Activated CD8-positive, alpha-beta T cell treated with anti-CD3 and anti-CD28 coated beads for 36 hours (primary cell): ENCODE data around the gene TMEM234. TPM values are rescaled to one million over a fixed set of nuclear protein-coding genes. Genes with fewer than 3 reads are reported as not detected.

ENCODE experiments used
- ATAC-seq: fragments of 200-7000 bp; cut with Tn5 transposase; one replicate; pipeline ENCODE4 v1.10.0; 2021; ENCODE audit warnings: mild to moderate bottlenecking, moderate library complexity
- CTCF ChIA-PET: fragments of 350-600 bp; sonication (Branson Sonifier 250); formaldehyde crosslinking; loops from one replicate; lab custom pipeline; 2021; ENCODE audit warnings: antibody characterized with exemption; lab: Charles Lee
- POLR2A ChIA-PET: fragments of 350-600 bp; sonication (Branson Sonifier 250); formaldehyde crosslinking; loops from one replicate; lab custom pipeline; 2021; ENCODE audit warnings: antibody characterized with exemption; lab: Charles Lee
- DNase-seq: peaks from one replicate; pipeline ENCODE4 v3.0.0-alpha.2; 2020
- H3K27ac Mint-ChIP-seq: one replicate; pipeline ENCODE4 v1.8.0; 2021; ENCODE audit warnings: mild to moderate bottlenecking, mixed read lengths
- H3K27me3 Mint-ChIP-seq: one replicate; pipeline ENCODE4 v1.8.0; 2021; ENCODE audit warnings: mixed read lengths
- H3K36me3 Mint-ChIP-seq: one replicate; pipeline ENCODE4 v1.8.0; 2021; ENCODE audit warnings: low read depth, mixed read lengths
- H3K4me1 Mint-ChIP-seq: one replicate; pipeline ENCODE4 v1.8.0; 2021; ENCODE audit warnings: low read depth, mixed read lengths
- H3K4me3 Mint-ChIP-seq: one replicate; pipeline ENCODE4 v1.8.0; 2021; ENCODE audit warnings: mild to moderate bottlenecking, moderate library complexity, mixed read lengths
- H3K9me3 Mint-ChIP-seq: one replicate; pipeline ENCODE4 v1.8.0; 2021; ENCODE audit warnings: mixed read lengths
- intact Hi-C: fragments of 100-400 bp; cut with micrococcal nuclease; formaldehyde crosslinking; loops from one replicate; pipeline ENCODE4 v1.10.0; 2022
- total RNA-seq, 2 experiments: library from RNA; stranded (reverse); gene quantifications; one replicate each; pipeline ENCODE4 v1.2.3, GENCODE V29; 2021
- TF ChIP-seq, protein P1 (sequence below): fragments of 200-600 bp; IDR thresholded peaks from one replicate; pipeline ENCODE4 v1.8.0; 2022; ENCODE audit warnings: antibody characterized with exemption, mild to moderate bottlenecking

TMEM234 gene
- total RNA-seq, 2 experiments from 2014 or later, result 6.9 to 7.7 TPM

DNA sequence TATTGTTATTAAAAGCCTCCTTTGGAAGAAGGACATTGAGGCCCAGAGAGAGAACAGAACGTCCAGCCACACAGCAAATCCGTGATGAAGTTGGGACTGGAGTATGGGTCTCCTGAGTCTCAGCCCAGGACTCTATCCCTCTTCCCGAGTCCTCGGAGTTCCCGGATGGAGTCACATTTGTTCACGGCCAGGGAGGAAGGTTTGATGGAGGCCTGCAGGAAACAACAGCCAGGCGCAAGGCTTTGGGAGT is 43.0 kb downstream of the TMEM234 start:
- intact Hi-C loops, result no loop called here
- TF ChIP-seq, protein P1, sequence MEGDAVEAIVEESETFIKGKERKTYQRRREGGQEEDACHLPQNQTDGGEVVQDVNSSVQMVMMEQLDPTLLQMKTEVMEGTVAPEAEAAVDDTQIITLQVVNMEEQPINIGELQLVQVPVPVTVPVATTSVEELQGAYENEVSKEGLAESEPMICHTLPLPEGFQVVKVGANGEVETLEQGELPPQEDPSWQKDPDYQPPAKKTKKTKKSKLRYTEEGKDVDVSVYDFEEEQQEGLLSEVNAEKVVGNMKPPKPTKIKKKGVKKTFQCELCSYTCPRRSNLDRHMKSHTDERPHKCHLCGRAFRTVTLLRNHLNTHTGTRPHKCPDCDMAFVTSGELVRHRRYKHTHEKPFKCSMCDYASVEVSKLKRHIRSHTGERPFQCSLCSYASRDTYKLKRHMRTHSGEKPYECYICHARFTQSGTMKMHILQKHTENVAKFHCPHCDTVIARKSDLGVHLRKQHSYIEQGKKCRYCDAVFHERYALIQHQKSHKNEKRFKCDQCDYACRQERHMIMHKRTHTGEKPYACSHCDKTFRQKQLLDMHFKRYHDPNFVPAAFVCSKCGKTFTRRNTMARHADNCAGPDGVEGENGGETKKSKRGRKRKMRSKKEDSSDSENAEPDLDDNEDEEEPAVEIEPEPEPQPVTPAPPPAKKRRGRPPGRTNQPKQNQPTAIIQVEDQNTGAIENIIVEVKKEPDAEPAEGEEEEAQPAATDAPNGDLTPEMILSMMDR, result no peak
- no peak for DNase-seq
- ATAC-seq, result no peak
- H3K4me1 Mint-ChIP-seq, result peaks cover 33% of the 10 kb centered on the region
- no peaks in the 10 kb centered on the region for H3K9me3 Mint-ChIP-seq
- ChIA-PET CTCF (interaction anchor here (2.2 kb wide), 2 partner anchors 37 to 71 kb away, joined by 8 to 9 read pairs; partner anchors contain the start of gene KPNA6), POLR2A (interaction anchor here (0.6 to 8.2 kb wide), 6 partner anchors 18 to 166 kb away, joined by 3 to 141 read pairs (median 3); partner anchors contain the start of genes CCDC28B, KHDRBS1 and KPNA6)
- H3K36me3 Mint-ChIP-seq, result peaks cover 39% of the 10 kb centered on the region
- H3K27me3 Mint-ChIP-seq, result no peaks in the 10 kb centered on the region
- H3K27ac Mint-ChIP-seq, result peak overlapping the region; percentile 98
- peak overlapping the region; percentile 97 for H3K4me3 Mint-ChIP-seq

DNA sequence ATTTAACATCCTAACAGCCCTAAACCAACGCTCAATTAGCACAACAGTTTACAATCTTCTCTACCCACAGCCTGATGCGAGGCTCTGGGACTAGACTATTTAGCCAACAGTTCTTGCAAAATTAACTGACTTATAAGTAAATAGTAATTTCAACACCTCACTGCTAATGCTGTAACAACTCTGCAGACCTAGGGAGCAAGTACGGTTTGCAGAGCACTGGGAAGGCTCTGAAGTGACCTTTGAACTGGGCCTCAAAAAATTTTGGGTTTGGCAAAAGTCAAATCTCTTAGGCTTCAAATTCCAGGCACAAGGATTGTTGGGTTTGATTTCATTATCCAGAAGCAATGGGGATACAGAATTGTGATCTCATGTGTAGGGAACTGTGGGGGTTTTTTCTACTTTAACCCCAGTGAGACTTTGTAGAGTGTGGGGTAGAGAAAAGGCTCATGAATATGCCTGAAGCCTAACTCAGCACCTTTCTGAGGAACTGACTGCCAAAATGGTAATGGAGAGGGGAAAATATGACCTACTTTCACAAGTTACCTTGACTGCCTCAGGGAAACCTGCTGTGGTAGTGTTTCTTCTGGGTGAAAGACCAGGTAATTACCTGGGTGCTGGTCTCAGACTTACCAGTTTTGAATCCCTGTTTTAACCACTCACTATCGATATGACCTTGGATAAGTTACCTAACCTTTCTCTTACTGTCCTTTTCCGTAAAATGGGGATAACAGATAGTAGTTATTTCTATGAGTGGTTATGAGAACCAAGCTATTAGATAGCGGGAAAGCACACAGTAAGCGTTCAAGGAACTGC is 43.6 kb downstream of the TMEM234 start:
- peaks cover 36% of the 10 kb centered on the region for H3K36me3 Mint-ChIP-seq
- H3K9me3 Mint-ChIP-seq, result no peaks in the 10 kb centered on the region
- peak overlapping the region; percentile 97 for H3K4me3 Mint-ChIP-seq
- POLR2A ChIA-PET, result interaction anchor here (0.6 to 8.2 kb wide), 6 partner anchors 18 to 165 kb away, joined by 3 to 141 read pairs (median 3); partner anchors contain the start of genes CCDC28B, KHDRBS1 and KPNA6
- DNase-seq, result no peak
- no peak for ATAC-seq
- peak overlapping the region; percentile 98 for H3K27ac Mint-ChIP-seq
- no peaks in the 10 kb centered on the region for H3K27me3 Mint-ChIP-seq
- intact Hi-C loops, result no loop called here
- TF ChIP-seq, protein P1, result no peak
- H3K4me1 Mint-ChIP-seq, result peaks cover 29% of the 10 kb centered on the region
- CTCF ChIA-PET, result interaction anchor here (1.2 to 2.2 kb wide), 3 partner anchors 9 to 70 kb away, joined by 3 to 9 read pairs (median 8); partner anchors contain the start of gene KPNA6

DNA sequence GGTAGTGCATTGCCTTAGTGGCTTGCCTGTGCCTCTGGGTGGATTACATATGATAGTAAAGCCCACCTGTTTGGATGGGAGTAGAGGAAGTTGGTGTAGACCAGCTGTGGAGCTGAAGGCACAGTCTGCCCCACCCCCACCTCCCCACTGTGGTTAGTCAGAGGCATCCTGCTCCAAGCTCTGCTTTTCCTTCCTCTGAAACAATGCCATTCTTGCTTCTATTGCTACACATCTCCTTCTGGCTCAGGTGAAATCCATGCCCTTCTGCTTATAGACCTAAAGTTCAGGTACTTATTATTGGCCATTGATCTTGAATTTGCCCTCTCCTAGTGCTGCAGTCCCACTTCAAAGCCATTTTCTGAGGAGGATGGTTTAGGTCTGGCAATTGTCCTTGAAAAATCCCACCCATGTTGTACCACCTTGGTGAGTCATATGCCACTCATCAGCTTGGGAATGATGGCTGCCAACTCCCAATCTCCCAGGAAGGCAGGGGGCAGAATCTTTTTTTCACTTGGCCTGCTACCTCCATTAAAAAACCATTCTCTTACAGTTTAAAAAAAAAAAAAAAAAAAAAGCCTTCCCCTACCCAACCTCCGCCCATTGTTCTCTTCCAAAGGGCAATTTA is 49.4 kb downstream of the TMEM234 start:
- Mint-ChIP-seq H3K4me3 (no peak overlapping the region), H3K9me3 (no peaks in the 10 kb centered on the region), H3K36me3 (peaks cover 43% of the 10 kb centered on the region), H3K27ac (peak overlapping the region; percentile 36), H3K27me3 (no peaks in the 10 kb centered on the region), H3K4me1 (peaks cover 9% of the 10 kb centered on the region)
- ChIA-PET POLR2A (interaction anchor here (0.6 to 1.3 kb wide), 2 partner anchors 12 to 60 kb away, joined by 4 to 7 read pairs; no protein-coding TSS in a partner anchor), CTCF (interaction anchor here (0.8 to 1.3 kb wide), 2 partner anchors 43 to 58 kb away, joined by 3 read pairs; no protein-coding TSS in a partner anchor)
- intact Hi-C loops, result no loop called here
- DNase-seq, result no peak
- TF ChIP-seq, protein P1, result no peak
- no peak for ATAC-seq

DNA sequence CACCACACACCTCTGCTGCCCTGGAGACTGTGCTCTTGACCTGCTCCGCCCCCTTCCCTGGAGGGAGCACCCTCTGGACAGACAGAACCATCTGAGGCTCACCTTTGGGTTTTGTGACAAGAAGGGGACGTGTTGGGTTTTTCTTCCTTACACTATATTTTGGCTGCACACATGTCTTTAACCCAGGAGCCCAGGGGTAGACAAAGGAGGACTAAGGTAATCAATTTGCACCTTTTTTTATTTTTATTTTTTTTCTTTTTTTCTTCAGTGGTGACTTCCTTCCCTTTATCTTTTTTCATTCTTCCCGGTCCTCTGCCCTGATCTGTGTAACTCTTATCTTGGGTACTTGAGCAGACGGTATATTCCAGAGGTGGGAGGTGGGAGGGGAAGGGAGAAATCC is 51.2 kb downstream of the TMEM234 start:
- POLR2A ChIA-PET, result no interaction called here
- Mint-ChIP-seq H3K27ac (no peak overlapping the region), H3K27me3 (no peaks in the 10 kb centered on the region), H3K9me3 (no peaks in the 10 kb centered on the region), H3K4me3 (no peak overlapping the region), H3K36me3 (peaks cover 49% of the 10 kb centered on the region), H3K4me1 (peaks cover 9% of the 10 kb centered on the region)
- ATAC-seq, result no peak
- DNase-seq, result no peak
- intact Hi-C loops, result no loop called here
- TF ChIP-seq, protein P1, result no peak
- CTCF ChIA-PET, result interaction anchor here (0.5 to 0.7 kb wide), 2 partner anchors 10 to 79 kb away, joined by 3 read pairs; no protein-coding TSS in a partner anchor

Other genes starting within 250 kb of the TMEM234 start
- 100 to 1,000 TPM; 201 to 203 TPM for gene KHDRBS1, start 208.5 kb downstream of the TMEM234 start, total RNA-seq
- gene TMEM39B, start 149.4 kb downstream of the TMEM234 start, total RNA-seq, result 10 to 100 TPM; 25.3 to 27.7 TPM
- 10 to 100 TPM; 70.8 to 74.3 TPM for gene KPNA6, start 114.3 kb downstream of the TMEM234 start, total RNA-seq
- gene TXLNA, start 42.7 kb downstream of the TMEM234 start, total RNA-seq, result 10 to 100 TPM; 71.5 to 73.3 TPM
- 10 to 100 TPM; 27.0 to 27.7 TPM for gene CCDC28B, start 21.8 kb downstream of the TMEM234 start, total RNA-seq
- gene IQCC, start 16.7 kb downstream of the TMEM234 start, total RNA-seq, result 1 to 10 TPM; 4.2 to 4.4 TPM
- gene DCDC2B, start 13.3 kb downstream of the TMEM234 start, total RNA-seq, result not detected
- gene EIF3I, start 54 bp upstream of the TMEM234 start, total RNA-seq, result 100 to 1,000 TPM; 328 to 335 TPM
- gene FAM167B, start 24.9 kb upstream of the TMEM234 start, total RNA-seq, result under 1 TPM; 0.38 to 0.89 TPM
- 100 to 1,000 TPM; 289 to 292 TPM for gene LCK, start 28.9 kb upstream of the TMEM234 start, total RNA-seq
- 100 to 1,000 TPM; 126 to 127 TPM for gene HDAC1, start 69.7 kb upstream of the TMEM234 start, total RNA-seq
- 10 to 100 TPM; 31.2 to 33.5 TPM for gene MARCKSL1, start 113.9 kb upstream of the TMEM234 start, total RNA-seq
- 1 to 10 TPM; 4.6 to 5.5 TPM for gene FAM229A, start 140.1 kb upstream of the TMEM234 start, total RNA-seq
- under 1 TPM; 0.85 to 0.90 TPM for gene TSSK3, start 140.2 kb upstream of the TMEM234 start, total RNA-seq
- gene BSDC1, start 172.1 kb upstream of the TMEM234 start, total RNA-seq, result 10 to 100 TPM; 30.6 to 33.3 TPM
- not detected for gene ZBTB8B, start 242.7 kb upstream of the TMEM234 start, total RNA-seq